HG03342 (cell line): Measurements from ENCODE around the gene B2M.
A peak's percentile ranks its signal among the peaks of the same experiment; 100 is the strongest.
"Not testable (repeated sequence)": the region's sequence is repeated elsewhere in the genome, so short reads cannot be mapped to it uniquely, and the experiment has no call there.

Experiments used
- ATAC-seq: cut with Tn5 transposase; IDR thresholded peaks from one replicate; pipeline ENCODE4 v1.9.1; 2021; ENCODE audit warnings: mild to moderate bottlenecking, moderate library complexity; ENCODE audit not compliant: unreplicated experiment

B2M gene

DNA sequence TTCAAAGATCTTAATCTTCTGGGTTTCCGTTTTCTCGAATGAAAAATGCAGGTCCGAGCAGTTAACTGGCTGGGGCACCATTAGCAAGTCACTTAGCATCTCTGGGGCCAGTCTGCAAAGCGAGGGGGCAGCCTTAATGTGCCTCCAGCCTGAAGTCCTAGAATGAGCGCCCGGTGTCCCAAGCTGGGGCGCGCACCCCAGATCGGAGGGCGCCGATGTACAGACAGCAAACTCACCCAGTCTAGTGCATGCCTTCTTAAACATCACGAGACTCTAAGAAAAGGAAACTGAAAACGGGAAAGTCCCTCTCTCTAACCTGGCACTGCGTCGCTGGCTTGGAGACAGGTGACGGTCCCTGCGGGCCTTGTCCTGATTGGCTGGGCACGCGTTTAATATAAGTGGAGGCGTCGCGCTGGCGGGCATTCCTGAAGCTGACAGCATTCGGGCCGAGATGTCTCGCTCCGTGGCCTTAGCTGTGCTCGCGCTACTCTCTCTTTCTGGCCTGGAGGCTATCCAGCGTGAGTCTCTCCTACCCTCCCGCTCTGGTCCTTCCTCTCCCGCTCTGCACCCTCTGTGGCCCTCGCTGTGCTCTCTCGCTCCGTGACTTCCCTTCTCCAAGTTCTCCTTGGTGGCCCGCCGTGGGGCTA is at the start of gene B2M, which contains the start of gene PATL2:
TSS of gene B2M (plus strand) at position 422 of the 647 bp plus-strand sequence. CDS start at position 452, 30 bp downstream.
TSS of gene PATL2 (minus strand) at position 228 of the 647 bp plus-strand sequence. CDS start 34,833 bp downstream, outside the sequence.
- peak; percentile 72 for ATAC-seq

DNA sequence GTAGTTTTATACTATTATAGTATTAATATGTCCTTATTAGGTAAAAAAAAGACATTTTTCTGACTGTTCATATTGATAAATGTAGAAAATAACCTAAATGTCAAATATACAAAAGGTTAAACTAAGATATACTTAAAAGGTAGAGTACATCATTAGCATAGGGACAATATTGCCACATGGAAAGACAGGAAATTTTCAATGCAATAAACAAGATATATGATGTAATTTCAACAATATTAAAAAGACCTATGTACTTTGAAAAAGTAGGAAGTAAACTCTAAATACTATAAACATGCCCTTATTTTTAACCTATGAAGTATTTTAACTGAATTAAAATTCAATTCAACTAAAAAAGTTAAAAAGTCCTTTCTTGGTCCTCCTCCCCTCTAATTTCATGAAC is 49.7 kb upstream of the B2M start:
- ATAC-seq = no peak

DNA sequence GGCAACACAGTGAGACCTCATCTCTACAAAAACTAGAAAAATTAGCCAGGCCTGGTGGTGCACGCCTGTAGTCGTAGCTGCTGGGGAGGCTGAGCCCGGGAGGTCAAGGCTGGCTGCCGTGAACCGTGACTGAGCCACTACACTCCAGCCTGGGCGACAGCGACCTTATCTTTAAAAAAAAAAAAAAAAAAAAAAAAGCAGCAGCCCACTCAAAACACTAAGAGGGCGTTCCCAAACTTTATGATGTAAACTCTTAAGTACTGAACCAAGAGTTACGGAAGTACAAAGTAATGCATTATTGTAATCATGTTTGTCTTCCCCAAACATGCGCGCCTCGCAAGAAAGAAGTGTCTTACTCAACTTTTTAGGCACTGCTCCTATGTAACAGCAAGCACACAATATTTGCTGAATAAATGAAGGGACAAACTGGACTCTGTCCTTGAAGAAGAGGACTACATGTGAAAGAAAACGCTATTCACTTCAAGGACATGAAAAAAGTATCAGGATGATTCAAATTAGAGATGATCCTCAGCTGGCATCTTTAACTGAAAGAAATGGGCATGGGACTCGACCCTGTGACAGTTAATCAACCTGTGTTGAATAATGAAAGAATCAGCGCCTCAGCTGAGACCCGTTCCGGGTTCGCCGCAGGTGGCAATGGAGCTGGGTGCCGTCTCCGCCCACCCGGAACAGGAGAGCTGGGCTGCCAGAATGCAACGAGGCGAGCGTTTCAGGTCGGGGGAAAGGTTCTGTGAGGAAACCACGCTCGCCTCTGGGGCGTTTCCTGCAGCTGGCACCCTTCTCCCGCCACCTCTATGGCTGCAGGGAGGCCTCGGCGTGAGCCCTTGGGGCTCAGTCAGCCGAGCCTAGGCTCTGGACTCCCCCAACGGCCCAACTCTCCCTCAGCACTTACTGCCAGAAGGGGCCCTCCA is 48.6 kb upstream of the B2M start:
- ATAC-seq = peak; percentile 43

DNA sequence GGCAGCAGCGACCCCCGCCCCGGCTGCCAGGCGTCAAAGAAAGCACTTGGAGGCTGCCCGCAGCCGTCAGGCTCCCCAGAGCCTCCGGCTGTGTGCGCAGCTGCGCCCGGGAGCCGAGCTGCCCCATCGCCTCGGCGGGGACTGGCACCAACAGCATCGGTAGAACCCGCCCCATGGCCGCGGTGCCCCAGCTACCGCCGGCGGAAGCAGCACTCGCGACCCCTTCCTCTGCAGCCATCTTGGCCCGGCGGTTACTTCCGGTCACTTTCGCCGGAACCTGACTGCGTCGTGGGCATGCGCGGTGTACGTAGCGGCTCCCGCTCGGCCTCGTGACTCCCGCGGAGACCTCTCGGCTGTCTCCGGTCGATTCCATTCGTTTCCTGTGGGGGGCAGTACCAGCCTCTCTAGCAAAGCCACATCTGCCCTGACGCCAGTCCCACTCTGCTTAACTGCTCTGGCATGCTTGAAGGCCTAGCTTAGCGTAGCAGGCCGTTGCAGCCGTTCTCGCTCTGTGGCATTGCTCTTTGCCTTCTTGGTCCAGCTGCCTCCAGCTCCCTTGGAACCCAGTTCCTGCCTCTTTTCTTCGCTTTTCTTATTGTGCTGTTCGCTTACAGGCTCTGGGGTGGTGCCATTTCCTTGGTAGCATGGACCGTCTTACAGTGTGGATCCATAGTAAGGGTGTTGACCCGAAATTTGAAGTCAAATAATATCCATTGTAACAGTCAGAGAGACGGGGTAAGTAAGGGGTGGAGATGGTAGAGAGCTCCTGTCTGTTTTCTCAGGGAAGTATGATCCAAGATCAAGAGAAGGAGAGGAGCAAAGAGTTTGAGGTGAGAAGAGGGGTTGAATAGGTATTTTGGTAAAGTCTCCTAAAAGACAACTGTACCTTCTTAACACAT is 47.7 kb upstream of the B2M start, which contains the start of gene SPG11:
TSS of gene SPG11 (minus strand) at position 253 of the 899 bp plus-strand sequence. CDS start at position 238, 15 bp downstream.
- peak; percentile 76 for ATAC-seq

DNA sequence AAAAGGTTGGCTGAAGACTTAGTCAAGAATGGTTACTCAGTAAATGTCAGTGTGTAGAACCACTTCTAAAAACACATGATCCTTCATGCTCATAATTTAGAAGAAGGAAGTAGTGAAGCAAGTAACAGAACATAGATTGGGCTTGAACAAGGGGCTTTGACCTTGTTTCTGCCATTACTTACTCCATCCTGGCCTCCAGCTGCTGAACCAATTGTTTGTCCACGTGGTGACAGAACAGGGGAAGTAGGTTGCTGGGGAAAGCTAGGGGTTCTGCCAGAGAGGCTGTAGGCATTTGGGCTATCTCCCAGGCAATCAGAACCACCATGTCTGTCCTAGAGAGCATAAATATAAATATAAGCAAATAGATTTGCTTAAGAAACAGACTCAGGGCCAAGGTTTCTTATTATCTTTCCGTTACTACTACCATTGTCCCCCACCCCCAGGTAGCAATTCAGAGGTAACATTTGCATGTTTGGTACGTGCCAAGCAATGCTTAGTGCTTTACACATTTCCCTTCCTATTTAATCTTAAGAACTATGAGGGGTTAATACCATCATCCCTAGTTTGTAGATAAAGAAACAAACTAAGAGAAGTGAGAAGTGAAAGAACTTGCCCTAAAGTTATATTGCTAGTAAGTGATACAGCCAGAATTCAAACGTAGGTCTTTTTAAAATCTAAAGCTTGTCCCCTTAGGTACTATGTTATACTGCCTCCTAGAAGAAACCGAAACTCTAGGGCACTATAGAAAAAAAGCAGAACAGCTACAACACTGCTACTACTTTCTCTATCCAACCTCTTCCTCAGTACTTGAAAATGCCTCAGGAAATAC is 44.9 kb upstream of the B2M start:
- ATAC-seq = peak; percentile 25

DNA sequence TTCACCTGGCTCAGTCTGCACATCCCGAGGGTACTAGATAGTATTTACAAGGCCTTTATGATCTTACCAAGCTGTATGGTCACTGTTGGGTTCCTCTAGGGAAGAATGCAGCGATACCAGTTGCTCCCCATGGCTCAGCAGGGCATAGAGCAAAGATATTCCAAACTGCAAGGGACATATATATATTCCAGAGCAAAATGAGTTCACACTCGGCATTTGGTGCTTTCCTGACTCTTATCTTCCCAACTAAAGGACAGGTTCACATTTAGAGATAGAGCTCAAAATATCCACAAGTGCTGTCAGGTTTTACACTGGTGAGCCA is 44.3 kb upstream of the B2M start:
- ATAC-seq = no peak

DNA sequence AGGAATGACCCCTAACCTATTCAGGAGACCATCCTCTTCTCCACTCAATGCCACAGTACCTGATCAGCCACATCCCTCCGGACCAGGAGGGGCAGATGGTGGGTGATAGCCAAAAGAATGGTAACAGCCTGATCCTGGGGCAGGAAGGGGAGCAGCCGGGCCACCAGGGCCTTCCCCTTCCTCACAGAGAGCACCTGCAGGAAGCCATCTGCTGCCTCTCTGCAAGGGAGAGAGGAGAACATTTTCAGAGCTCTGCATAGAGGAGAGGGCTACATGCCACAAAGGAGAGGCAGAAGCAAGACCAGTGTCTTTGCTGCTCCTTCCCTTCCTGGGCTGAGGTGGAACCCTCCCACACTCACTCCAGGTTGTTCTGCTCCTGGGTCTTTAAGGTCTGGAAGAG is 42.4 kb upstream of the B2M start:
- ATAC-seq = no peak

DNA sequence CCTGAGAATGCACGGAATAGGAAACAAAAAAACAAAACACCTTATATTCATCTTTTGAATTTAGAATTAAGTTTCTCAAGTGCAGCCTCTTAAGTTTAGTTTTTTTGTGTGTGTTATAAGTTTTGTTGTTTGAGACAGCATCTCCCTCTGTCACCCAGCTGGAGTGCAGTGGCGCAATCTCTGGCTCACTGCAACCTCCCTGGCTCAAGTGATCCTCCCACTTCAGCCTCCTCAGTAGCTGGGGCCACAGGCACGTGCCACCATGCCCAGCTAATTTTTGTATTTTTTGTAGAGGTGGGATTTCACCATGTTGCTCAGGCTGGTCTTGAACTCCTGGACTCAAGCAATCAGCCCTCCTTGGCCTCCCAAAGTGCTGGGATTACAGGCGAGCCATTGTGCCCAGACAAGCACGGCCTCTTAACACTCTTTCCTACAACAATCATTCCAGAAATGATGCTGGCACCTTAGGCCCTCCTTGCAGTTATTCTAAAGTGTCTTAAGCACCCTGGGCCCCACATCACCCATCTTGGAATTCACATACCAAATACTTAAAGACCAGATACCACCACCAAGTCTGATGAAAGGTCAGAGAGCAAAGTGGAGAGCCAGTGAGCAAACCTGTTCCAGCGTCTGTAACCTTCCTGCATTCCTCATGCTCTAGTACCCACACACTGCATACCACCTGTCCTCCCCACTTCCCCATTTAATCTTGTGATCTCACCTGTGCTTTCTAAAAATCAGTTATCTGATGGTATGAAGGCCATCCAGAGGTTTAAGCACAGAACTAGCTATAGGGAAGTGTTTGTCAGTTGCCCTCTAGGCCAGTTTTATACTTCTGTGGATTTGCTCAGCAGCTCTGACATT is 41.0 kb upstream of the B2M start:
- ATAC-seq = no peak

DNA sequence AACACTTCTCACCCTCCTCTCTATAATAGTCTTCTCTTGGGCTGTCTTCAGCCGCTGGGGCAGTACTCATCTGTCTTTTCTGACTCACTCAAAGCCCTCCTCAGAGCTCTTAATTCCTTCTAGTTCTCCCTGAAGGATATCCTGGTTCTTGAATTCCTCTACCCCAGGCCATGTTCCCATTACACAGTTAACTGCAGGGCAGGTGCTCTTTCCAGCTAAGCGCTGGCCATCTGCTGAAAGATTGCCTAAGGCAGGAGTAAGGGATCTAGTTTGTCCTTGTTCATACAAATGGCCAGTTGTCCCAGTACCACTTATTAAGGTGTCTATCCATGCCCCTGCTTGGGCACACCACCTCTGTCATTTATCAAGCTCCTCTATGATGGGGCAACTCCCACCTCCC is 37.7 kb upstream of the B2M start:
- no peak for ATAC-seq

DNA sequence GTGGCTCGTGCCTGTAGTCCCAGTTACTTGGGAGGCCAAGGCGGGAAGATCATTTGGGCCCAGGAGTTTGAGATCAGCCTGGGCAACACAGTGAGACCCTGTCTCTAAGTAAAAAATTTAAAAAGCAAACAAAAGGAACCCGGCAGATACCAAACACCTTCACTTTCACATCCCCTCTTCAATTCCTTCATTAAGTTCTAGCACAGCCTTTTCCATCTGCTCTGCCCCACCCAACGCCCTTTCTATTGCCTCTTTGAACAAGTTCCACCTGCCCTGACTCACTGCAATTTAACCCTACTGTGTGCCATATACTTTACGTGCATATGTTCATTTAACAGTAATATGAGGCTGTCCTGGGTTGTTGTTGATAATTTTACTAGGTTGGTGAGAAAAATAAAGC is 35.4 kb upstream of the B2M start:
- no peak for ATAC-seq

DNA sequence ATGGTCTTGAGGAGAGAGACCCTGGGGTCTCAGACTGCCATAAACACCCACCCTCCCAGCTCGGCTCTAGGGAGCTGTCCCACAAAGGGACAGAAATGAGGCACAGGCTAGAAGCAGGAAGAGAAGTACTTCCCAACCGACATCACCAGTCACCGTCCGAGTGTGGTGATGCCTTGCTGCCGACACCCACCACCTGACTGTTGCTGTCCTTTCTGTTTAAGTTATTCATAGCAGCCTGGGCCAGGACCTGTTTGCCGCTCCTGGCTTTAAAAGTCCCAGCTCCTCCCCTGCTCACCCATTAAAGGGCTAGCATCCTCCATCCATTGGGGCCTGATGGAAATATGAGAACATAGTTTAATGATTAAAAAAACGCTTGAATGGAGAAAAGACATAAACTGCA is 34.6 kb upstream of the B2M start:
- no peak for ATAC-seq

DNA sequence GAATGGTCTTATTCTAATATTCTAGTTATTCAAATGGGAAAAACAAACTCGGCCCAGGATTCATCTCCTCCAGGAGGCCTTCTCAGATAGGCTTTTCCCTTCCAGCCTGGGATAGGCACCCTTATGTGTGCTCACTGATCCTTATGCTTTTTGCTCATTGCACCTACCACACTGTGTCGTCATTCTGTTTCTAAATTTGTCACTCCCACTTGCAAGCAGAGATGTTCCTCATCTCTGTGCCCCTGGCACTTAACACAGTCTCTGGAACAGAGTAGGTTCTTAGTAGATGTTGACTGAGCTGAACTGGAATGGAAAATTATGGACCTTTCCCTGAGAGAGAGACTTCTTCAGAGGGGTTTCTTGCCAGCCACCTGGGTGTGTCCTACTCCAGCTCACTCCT is 29.1 kb upstream of the B2M start:
- no peak for ATAC-seq

DNA sequence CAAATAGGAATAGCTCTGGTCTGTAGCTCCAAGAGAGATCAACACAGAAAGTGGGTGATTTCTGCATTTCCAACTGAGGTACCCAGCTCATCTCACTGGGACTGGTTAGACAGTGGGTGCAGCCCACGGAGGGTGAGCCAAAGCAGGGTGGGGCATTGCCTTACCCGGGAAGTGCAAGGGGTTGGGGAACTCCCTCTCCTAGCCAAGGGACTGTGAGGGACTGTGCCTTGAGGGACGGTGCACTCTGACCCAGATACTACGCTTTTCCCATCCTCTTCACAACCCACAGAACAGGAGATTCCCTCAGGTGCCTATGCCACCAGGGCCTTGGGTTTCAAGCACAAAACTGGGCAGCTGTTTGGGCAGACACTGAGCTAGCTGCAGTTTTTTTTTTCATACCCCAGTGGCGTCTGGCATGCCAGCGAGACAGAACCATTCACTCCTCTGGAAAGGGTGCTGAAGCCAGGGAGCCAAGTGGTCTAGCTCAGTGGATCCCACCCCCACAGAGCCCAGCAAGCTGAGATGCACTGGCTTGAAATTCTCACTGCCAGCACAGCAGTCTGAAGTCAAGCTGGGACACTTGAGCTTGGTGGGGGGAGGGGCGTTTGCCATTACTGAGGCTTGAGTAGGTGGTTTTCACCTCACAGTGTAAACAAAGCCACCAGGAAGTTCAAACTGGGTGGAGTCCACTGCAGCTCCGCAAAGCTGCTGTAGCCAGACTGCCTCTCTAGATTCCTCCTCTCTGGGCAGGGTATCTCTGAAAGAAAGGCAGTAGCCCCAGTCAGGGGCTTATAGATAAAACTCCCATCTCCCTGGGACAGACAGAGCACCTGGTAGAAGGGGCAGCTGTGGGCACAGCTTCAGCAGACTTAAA is 28.3 kb upstream of the B2M start:
- ATAC-seq = not testable (repeated sequence)

DNA sequence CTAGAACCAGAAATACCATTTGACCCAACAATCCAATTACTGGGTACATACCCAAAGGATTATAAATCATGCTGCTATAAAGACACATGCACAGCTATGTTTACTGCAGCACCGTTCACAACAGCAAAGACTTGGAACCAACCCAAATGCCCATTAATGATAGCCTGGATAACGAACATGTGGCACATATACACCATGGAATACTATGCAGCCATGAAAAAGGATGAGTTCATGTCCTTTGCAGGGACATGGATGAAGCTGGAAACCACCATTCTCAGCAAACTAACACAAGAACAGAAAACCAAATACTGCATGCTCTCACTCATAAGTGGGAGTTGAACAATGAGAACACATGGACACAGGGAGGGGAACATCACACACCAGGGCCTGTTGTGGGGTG is 22.0 kb upstream of the B2M start:
- ATAC-seq = not testable (repeated sequence)

DNA sequence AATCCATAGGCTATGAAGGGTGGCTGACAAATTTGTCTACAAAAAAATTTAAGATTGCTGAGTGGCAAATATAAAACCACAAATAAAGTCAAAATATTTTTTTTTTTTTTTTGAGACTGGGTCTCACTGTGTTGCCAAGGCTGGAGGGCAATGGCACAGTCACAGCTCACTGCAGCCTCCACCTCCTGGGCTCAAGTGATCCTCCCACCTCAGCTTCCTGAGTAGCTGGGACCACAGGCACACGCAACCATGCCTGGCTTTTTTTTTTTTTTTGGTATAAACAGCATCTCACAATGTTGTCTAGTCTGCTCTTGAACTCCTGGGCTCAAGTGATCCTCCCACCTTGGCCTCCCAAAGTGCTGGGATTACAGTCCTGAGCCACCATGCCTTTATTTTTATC is 21.1 kb upstream of the B2M start:
- not testable (repeated sequence) for ATAC-seq

DNA sequence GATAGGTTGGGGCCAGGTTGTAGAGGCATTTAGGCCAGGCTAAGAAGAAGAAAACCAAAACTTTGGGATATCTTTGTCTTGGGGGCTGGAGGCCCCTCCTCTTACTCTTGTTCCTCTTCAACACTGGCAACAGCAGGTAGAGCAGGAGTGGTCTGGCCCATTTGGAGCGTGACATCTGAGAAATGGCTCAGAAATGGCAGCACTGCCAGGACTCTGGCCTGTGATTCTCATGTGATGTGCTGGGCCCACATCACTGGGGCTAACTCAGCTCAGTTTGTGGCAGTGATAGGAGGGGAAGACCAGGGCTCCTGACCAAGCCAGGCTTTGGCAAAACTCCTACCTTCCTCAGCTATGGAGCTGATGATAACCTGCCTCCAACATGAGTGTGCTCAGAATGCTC is 18.7 kb upstream of the B2M start:
- no peak for ATAC-seq

DNA sequence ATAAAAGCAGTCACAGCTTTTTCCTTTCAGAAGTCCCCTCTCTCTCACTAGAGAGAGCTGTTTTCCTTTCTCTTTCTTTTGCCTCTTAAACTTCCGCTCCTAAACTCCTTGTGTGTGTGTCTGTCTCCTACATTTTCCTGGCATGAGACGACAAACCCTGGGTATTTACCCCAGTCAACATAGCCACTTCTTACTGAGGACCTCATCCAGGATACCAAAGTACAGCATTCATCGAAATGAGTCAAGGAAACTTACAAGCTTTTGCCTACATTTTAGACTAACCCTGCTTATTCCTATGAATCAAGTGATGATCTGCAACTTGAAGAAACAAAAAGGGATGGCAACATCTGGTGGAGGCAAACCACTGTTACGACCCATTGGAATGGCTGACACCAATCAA is 16.9 kb upstream of the B2M start:
- ATAC-seq = no peak

DNA sequence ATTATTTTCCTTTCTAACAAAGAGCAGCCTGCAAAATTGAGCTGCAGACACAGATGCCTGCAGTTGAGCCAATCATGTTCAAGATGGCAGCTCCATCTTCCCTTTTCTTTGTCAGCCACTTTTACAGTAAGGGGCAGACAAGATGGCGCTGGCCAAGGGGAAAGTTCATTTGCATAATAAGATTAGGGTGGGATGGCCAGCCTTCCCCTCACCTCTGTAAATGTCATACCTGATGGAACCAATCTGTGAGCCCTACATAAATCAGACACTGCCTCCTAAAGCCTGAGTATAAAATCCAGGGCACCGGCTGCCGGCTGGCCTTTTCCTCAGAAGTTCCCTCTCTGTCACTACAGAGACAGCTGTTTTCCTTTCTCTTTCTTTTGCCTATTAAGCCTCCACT is 16.0 kb upstream of the B2M start:
- ATAC-seq = no peak
